NCI-H1436 treated with DMSO at 0.1 percent for 48 hours (cell line): ENCODE results near the gene BPIFB6.

ENCODE experiments used
- DNase-seq: peaks from one replicate; lab custom pipeline; 2025; lab: John Stamatoyannopoulos, UW

BPIFB6 gene

GRCh38 chr20:33062105-33062824, 30.8 kb downstream of the BPIFB6 start:
- DNase-seq: no peak

- no peak for DNase-seq
Measured at GRCh38 chr20:33062825-33063149, 31.3 kb downstream of the BPIFB6 start.

- DNase-seq: no peak
Measured at GRCh38 chr20:33063271-33063670, 31.8 kb downstream of the BPIFB6 start.

GRCh38 chr20:33064572-33065287, 33.3 kb downstream of the BPIFB6 start:
- DNase-seq: no peak

GRCh38 chr20:33065785-33066184, 34.3 kb downstream of the BPIFB6 start:
- DNase-seq: no peak

GRCh38 chr20:33067806-33068205, 36.4 kb downstream of the BPIFB6 start:
- DNase-seq: no peak

GRCh38 chr20:33068251-33068939, 36.9 kb downstream of the BPIFB6 start:
- no peak for DNase-seq

- DNase-seq: no peak
Measured at GRCh38 chr20:33069673-33070072, 38.2 kb downstream of the BPIFB6 start.

GRCh38 chr20:33070111-33071053, 38.9 kb downstream of the BPIFB6 start:
- no peak for DNase-seq

- no peak for DNase-seq
Measured at GRCh38 chr20:33071198-33071597, 39.8 kb downstream of the BPIFB6 start.

- no peak for DNase-seq
Measured at GRCh38 chr20:33072362-33072761, 40.9 kb downstream of the BPIFB6 start.

GRCh38 chr20:33072813-33073212, 41.4 kb downstream of the BPIFB6 start:
- DNase-seq: no peak

GRCh38 chr20:33074675-33075074, 43.2 kb downstream of the BPIFB6 start:
- DNase-seq: no peak

- DNase-seq: no peak
Measured at GRCh38 chr20:33075281-33075680, 43.8 kb downstream of the BPIFB6 start.

GRCh38 chr20:33076662-33077372, 45.4 kb downstream of the BPIFB6 start:
- DNase-seq: no peak

GRCh38 chr20:33079259-33079658, 47.8 kb downstream of the BPIFB6 start, which contains the start of gene BPIFB4:
TSS of gene BPIFB4 (plus strand) at chr20:33079643. CDS start at chr20:33081527, 1,884 bp downstream.
- no peak for DNase-seq

- DNase-seq: no peak
Measured at GRCh38 chr20:33081411-33082154, 50.1 kb downstream of the BPIFB6 start.

- DNase-seq: no peak
Measured at GRCh38 chr20:33082546-33082945, 51.1 kb downstream of the BPIFB6 start.

GRCh38 chr20:33083544-33084340, 52.3 kb downstream of the BPIFB6 start:
- no peak for DNase-seq

- DNase-seq: no peak
Measured at GRCh38 chr20:33084722-33085121, 53.3 kb downstream of the BPIFB6 start.
